HG03025 (cell line): ENCODE measurements around the gene C11orf91.
"Not testable (repeated sequence)": the region's sequence is repeated elsewhere in the genome, so short reads cannot be mapped to it uniquely, and the experiment has no call there.

ENCODE experiments used
- ATAC-seq: cut with Tn5 transposase; IDR thresholded peaks from one replicate; pipeline ENCODE4 v1.9.1; 2021; ENCODE audit warnings: mild to moderate bottlenecking, moderate library complexity; ENCODE audit not compliant: unreplicated experiment, low FRiP score

The C11orf91 gene

DNA sequence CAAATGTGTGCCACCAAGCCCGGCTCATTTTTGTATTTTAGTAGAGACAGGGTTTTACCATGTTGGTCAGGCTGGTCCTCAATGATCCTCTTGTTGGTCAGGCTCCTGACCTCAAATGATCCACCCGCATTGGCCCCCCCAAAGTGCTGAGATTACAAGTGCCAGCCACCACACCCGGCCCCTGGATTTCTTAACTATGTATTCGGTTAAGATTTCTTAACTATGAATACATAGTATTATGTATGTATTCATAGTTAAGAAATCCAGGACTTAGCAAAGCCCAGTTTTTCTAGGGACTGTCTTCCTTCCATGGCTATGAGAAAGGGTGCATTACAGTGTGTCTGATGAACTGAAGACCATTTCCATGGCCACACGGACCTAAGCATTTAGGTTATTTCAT lies 1.7 kb downstream of the C11orf91 start:
- no peak for ATAC-seq

- no peak for ATAC-seq
Measured at GRCh38 chr11:33697997-33698396, 2.6 kb downstream of the C11orf91 start.

- ATAC-seq: no peak
Measured at GRCh38 chr11:33696931-33697638, 3.5 kb downstream of the C11orf91 start.

DNA sequence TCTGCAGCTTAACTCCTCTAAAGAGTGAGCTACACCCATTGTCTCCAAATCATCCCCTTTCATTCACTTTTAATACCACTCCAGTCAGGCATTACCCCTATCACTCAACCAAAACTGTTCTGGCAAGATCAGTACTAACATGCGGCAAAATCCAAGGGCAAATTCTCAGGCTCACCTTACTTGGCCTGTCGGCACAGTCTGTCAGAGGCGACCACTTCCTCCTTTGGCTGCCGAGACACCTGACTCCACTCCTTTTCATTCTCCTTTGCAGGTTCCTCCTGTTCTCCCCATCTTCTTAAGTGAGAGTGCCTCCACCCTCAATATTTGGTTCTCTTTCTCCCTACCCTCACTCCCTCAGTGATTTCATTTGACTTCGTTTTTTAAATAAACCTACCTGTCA lies 4.2 kb downstream of the C11orf91 start:
- ATAC-seq: no peak

DNA sequence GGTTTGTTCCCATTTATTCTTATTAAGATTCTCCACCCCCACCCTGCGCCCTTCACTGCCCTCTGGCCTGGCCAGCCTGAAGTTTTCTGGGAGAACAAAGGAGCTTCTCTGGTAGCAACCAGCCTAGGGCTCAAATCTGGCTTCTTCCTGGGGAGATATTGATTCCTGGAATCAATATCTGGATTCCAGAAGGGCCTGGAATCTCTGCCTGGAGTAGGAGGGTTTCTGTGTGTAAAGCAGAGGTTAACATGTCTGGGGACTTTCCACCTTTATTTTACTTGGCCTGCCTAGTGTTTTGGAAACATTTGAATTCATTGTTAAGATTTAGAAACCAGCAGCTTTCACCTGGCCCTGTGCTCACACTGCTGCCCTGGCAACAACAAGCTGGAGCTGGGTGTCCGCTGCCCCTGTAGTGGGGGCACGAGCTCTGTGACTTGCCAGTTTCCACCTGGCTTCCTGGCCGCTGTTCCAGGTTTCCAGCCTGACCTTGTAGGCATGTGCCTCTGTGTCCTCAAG lies 5.5 kb downstream of the C11orf91 start:
- ATAC-seq: no peak

DNA sequence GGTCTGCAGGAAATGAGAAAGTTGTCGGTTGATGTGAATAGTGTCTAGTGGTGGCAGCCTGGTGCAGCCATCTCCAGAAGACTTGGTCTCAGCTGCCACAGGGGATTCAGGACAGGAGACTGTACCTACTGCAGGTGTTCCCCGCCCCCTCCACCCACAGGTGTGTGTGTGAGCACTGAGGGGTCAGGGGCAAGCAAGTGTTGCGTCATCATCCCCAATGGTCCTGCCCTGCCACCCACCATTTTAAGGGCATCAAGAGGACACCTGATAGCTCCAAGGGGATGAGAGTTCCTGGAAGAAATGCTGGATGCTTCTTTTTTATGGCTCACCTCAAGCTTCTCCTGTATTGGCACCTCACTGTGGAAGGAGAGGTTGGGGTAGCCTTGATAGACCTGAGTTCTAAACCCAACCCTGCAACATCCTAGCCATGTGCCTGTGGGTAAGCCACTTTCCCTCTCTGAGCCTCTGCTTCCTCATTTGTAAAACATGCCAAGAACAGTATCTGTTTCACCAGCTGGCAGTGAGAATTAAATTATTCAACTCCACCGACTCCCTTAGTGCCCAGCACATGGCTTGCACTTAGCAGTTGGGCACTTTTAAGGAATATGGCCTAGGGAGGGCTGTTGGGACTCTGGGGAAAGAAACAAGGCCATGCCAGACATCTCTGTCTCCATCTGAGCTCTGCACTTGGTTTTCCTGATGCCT lies 6.1 kb downstream of the C11orf91 start:
- no peak for ATAC-seq

- no peak for ATAC-seq
Measured at GRCh38 chr11:33692541-33692940, 8.1 kb downstream of the C11orf91 start.

DNA sequence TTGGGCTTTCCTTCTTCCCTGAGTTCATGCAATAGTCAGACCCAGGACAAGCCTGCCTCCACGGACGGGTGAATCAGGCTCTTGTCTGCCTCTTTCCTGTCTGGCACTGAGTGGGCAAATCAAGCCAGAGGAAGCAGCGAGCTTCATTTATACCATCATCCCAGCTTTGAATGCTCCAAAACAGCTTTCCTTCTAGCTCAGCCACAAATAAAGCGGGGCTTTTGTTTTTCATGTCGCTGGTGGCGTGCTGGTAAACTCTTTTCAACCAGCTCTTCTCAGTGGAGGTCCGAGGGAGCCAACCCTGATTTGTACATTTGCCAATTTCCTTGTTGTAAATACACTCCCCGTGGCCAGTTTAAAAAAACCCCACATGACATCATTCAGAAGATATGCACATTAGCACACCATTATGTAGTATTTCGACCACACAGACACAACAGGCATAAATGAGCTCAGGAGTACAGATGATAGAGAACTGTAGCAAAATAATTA lies 8.6 kb downstream of the C11orf91 start:
- no peak for ATAC-seq

DNA sequence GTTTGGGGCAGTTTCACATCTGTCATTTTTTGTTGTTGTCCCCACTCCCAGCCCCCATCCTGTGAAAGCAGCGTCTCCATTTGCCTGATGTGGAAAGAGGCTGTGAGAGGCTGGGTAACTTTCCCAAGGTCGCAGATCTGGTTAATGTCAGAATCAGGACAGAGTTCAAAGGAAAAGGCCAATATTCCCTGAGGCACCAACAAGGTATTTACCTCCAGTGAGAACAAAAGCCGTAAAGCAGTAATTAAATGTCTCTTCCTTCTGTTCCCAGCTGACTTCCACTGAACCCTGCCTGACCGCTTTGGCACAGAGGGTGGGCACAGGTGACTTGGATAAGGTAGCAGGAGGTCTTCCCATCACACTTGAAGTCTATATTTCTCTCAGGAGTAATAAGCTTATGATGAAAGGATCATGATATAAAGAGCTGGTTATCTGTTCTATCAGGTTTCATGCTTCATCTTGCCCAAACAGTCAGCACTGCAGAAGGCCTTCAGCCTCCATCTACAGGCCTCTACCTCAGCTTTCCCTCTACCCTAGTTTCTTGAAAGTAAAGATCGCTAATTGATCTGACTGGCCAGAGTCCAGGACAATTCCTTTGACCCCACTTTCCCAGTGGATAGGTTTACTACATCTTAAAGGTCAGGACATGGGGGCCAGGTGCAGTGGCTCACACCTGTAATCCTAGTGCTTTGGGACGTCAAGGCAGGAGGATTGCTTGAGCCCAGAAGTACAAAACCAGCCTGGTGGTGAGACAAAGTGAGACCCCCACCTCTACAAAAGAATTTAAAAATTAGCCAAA lies 9.4 kb downstream of the C11orf91 start:
- ATAC-seq: no peak

DNA sequence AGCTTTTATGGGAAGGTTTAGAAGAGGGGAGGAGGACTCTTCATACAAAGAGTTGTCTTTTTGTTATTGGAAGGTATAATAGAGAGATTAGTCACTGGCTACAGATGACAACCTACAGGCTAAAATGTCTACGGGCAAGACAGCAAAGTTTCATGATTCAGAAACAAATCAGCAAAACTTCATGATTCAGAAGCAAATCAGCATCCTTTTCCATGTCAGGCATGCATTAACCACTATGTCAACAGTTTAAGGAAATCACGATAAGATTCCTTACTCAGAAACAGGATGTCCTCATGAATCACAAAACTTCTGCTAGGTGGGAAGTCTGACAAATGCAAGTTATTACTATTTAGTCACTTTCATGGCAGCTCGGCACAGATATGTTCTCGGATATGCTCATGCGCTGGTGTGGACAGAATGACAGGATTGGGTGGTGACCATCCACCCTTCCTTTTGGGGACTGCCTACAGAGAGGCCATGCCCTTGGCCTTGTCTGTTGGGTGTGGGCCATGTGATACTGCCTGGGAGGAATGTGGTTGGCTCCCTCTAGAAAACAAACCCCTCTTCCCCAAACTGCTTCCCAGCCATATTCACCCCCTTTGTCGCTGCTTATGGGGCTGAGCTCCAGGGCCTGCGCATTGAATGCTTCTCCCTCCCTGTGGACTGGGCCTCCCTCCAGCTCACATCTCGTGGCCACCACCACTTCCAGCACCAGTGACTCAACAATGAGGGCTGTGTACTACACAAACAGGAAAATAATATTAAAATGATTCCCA lies 10.1 kb downstream of the C11orf91 start:
- no peak for ATAC-seq

DNA sequence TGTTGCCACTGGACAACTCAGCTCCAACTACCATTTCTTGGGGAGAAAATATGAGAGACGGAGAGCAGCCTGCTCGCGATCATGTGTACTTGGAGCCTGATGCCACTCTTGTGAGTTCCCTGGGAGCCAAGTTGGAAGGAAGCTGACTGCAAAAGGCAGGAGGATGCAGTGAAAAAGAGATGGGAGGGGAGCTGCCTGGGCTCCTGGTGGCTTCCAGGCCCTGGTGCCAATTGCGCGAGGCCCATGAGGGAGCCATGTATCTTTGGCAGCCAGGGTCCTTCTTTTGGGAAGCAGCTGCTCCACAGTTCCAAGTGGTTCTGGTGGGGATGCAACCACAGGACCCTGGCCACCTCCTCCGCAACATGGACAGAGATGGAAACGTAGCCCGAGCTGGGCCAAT lies 11.1 kb downstream of the C11orf91 start:
- no peak for ATAC-seq

DNA sequence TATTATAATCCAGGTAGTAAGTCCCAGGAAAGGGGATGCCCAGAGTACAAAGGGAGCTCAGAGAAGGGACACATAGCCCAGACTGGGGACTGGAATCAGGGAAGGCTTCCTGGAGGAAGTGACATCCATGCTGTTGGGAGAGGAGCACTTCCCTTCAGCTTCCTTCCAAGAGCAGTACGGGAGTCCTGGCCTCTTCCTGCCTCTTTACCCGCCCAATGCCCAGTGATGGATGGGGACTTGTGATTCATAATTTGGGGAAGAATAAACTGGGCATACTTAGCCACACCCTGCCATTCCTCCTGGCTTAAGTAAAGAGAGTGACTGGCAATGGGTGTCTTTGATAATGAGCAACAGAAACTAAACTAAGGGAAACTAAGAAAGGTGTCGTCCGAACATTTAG lies 11.5 kb downstream of the C11orf91 start:
- no peak for ATAC-seq

- no peak for ATAC-seq
Measured at GRCh38 chr11:33687733-33688479, 12.7 kb downstream of the C11orf91 start.

DNA sequence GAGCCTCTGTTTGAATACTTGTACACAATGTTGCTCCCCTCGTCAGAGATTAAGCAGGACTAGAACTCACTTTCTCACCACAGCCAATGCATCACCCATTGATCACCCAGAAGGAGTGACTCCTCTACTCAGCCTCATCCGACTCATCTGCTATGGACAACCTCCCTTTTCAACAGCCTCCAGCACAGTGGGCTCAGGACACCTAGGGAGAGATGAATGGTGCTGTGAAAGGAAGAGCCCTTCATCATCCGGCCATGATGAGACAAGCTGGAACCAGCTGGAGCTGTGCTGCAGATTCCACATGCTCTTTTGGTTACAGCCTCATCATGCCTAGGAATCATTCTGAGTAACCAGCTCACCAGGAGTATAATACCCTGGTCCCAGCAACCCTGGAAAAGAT lies 15.5 kb downstream of the C11orf91 start:
- no peak for ATAC-seq

- ATAC-seq: no peak
Measured at GRCh38 chr11:33684003-33684706, 16.5 kb downstream of the C11orf91 start.

- ATAC-seq: no peak
Measured at GRCh38 chr11:33682446-33682845, 18.2 kb downstream of the C11orf91 start.

DNA sequence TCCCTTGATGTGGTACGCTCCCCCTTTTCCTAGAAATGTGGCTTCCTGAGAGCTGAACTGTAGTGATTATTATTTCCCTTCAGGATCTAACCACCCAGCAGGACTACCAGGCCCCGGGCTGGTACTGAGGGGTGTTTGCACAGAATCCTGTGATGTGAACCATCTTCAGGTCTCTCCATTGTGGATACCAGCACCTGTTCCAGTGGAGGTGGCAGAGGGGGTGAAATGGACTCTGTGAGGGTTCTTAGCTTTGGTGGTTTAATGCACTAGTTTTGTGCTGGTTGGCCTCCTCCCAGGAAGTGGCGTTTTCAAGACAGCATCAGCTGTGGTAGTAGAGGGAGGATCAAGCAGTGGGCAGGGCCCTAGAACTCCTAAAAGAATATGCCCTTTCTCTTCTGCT lies 18.6 kb downstream of the C11orf91 start:
- ATAC-seq: no peak

GRCh38 chr11:33678616-33679015 lies 22.0 kb downstream of the C11orf91 start:
- ATAC-seq: not testable (repeated sequence)
